Endodermal cell (in vitro differentiated cells): ENCODE data around the gene NKAIN4. TPM values are rescaled to one million over a fixed set of nuclear protein-coding genes. Genes with fewer than 3 reads are reported as not detected.

Experiments
- DNase-seq: peaks from one replicate; pipeline ENCODE4 v3.0.0-alpha.2; 2017
- H3K27ac ChIP-seq: 2 replicates; pipeline ENCODE4 v1.5.1; 2013; ENCODE audit warnings: mild to moderate bottlenecking, low read depth, low read length, moderate library complexity
- H3K27me3 ChIP-seq: 2 replicates; pipeline ENCODE4 v1.6.1; 2013; ENCODE audit warnings: mild to moderate bottlenecking, low read length, moderate library complexity; ENCODE audit not compliant: insufficient read depth, control insufficient read depth, poor library complexity, severe bottlenecking
- H3K36me3 ChIP-seq: 2 replicates; pipeline ENCODE4 v1.7.0; 2013; ENCODE audit warnings: mild to moderate bottlenecking, low read length, moderate library complexity; ENCODE audit not compliant: control insufficient read depth, insufficient read depth
- H3K4me1 ChIP-seq: one replicate; pipeline ENCODE4 v1.7.0; 2013; ENCODE audit warnings: low read length; ENCODE audit not compliant: control insufficient read depth, insufficient read depth
- H3K4me3 ChIP-seq: 2 replicates; pipeline ENCODE4 v1.5.1; 2013; ENCODE audit warnings: mild to moderate bottlenecking, low read length, moderate library complexity
- H3K9ac ChIP-seq: 2 replicates; pipeline ENCODE4 v1.6.1; 2013; ENCODE audit warnings: mild to moderate bottlenecking, low read length, moderate library complexity; ENCODE audit not compliant: poor library complexity, severe bottlenecking; ENCODE audit errors: extremely low read depth
- H3K9me3 ChIP-seq: 2 replicates; pipeline ENCODE4 v1.6.1; 2013; ENCODE audit warnings: mild to moderate bottlenecking, low read length, moderate library complexity; ENCODE audit not compliant: control insufficient read depth
- H3K27ac Mint-ChIP-seq: 2 replicates; pipeline ENCODE4 v1.8.0; 2020; ENCODE audit warnings: mixed read lengths
- H3K27me3 Mint-ChIP-seq: 2 replicates; pipeline ENCODE4 v1.8.0; 2021; ENCODE audit warnings: mild to moderate bottlenecking, mixed read lengths; ENCODE audit not compliant: insufficient read depth
- H3K36me3 Mint-ChIP-seq: 2 replicates; pipeline ENCODE4 v1.8.0; 2020; ENCODE audit warnings: low read depth, mixed read lengths
- H3K4me1 Mint-ChIP-seq: 2 replicates; pipeline ENCODE4 v1.8.0; 2020; ENCODE audit warnings: mixed read lengths
- H3K4me3 Mint-ChIP-seq: 2 replicates; pipeline ENCODE4 v1.8.0; 2020; ENCODE audit warnings: mild to moderate bottlenecking, moderate library complexity, mixed read lengths
- H3K9me3 Mint-ChIP-seq: 2 replicates; pipeline ENCODE4 v1.8.0; 2020; ENCODE audit warnings: mild to moderate bottlenecking, mixed read lengths
- WGBS, 2 experiments: methylation state at CpG; one replicate each; pipeline versions ENCODE4 v1.1.5 to v1.1.7; 2013; ENCODE audit warnings: missing lambda C conversion rate in 2 of 2, mixed read lengths in 1 of 2; ENCODE audit not compliant: insufficient coverage in 1 of 2, insufficient read length in 1 of 2; 5-methylcytosine and 5-hydroxymethylcytosine counted together
- total RNA-seq, 2 donors: library from RNA; stranded (reverse); fragmentation: NEBNext Ultra II Directional in 1 of 2; extraction: Animal tissue kit (Norgen Biotek cat#: 25700) in 1 of 2; gene quantifications; 2 replicates in 1 of 2; 3 replicates in 1 of 2; pipeline ENCODE4 v1.2.1, GENCODE V29; 2021
- TF ChIP-seq, protein P1 (sequence below): fragments of 200-600 bp; sonication (generic); conservative IDR thresholded peaks from 2 replicates; pipeline ENCODE4 v1.5.0; 2021; ENCODE audit warnings: antibody characterized with exemption, mild to moderate bottlenecking

The NKAIN4 gene
- total RNA-seq, 2 donors from 2014 or later: 0.24 to 1.7 TPM

DNA sequence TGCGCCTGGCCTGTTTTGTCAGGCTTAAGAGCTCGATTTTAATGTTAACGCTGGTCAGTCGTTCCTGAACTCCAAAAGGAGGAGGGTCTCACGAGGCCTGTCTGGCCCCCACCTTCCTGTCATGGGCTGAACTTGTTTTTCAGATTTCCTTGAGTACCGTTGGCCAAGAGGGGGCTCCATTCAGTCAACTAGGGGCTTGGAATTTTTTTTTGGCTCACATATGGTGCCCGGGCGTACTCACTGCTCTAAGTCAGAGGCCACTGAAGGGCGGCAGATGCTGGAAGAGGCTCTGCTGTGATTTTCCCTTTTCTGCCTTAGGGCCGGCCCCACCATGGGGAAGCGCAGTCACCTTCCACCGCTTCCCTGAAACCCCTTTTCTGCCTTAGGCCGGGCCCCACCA is 25.5 kb downstream of the NKAIN4 start:
- Histone ChIP-seq H3K9ac (no peak overlapping the region), H3K27ac (no peak overlapping the region), H3K36me3 (no peaks in the 10 kb centered on the region), H3K4me1 (no peaks in the 10 kb centered on the region), H3K27me3 (no peaks in the 10 kb centered on the region), H3K4me3 (no peak overlapping the region), H3K9me3 (no peaks in the 10 kb centered on the region)
- TF ChIP-seq, protein P1, sequence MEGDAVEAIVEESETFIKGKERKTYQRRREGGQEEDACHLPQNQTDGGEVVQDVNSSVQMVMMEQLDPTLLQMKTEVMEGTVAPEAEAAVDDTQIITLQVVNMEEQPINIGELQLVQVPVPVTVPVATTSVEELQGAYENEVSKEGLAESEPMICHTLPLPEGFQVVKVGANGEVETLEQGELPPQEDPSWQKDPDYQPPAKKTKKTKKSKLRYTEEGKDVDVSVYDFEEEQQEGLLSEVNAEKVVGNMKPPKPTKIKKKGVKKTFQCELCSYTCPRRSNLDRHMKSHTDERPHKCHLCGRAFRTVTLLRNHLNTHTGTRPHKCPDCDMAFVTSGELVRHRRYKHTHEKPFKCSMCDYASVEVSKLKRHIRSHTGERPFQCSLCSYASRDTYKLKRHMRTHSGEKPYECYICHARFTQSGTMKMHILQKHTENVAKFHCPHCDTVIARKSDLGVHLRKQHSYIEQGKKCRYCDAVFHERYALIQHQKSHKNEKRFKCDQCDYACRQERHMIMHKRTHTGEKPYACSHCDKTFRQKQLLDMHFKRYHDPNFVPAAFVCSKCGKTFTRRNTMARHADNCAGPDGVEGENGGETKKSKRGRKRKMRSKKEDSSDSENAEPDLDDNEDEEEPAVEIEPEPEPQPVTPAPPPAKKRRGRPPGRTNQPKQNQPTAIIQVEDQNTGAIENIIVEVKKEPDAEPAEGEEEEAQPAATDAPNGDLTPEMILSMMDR: no peak
- DNase-seq: no peak
- Mint-ChIP-seq H3K27me3 (peaks cover 2% of the 10 kb centered on the region), H3K27ac (peak overlapping the region; percentile 64), H3K4me1 (peaks cover 12% of the 10 kb centered on the region), H3K4me3 (no peak overlapping the region), H3K36me3 (no peaks in the 10 kb centered on the region), H3K9me3 (no peaks in the 10 kb centered on the region)
- 65 to 77% methylated on average over 9 to 13 of the region's 13 CpGs for WGBS, 2 experiments

DNA sequence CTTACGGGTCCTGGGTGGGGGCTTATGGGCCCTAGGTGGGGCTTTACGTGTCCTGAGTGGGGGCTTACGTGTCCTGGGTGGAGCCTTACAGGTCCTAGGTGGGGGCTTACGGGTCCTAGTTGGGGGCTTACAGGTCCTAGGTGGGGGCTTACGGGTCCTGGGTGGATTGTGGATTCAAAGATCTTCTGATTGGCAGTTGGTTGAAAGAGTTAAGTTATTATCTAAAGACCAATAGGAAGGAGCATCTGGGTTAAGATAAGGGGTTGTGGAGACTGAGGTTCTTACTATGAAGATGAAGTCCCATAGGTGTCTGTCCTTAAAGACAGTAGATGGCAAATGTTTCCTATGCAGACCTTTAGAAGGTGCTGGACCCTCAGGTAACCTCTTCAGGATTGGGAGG is 27.0 kb downstream of the NKAIN4 start:
- no peaks in the 10 kb centered on the region for H3K9me3 Mint-ChIP-seq
- H3K27ac ChIP-seq: no peak overlapping the region
- no peak overlapping the region for H3K4me3 Mint-ChIP-seq
- peaks cover 4% of the 10 kb centered on the region for H3K27me3 Mint-ChIP-seq
- TF ChIP-seq, protein P1: no peak
- H3K4me1 ChIP-seq: no peaks in the 10 kb centered on the region
- no peaks in the 10 kb centered on the region for H3K9me3 ChIP-seq
- H3K9ac ChIP-seq: no peak overlapping the region
- H3K36me3 ChIP-seq: no peaks in the 10 kb centered on the region
- 91% methylated on average over 5 of the region's 5 CpGs; no CpG with 5 or more reads in 1 of the 2 experiments for WGBS, 2 experiments
- H3K36me3 Mint-ChIP-seq: no peaks in the 10 kb centered on the region
- no peak for DNase-seq
- no peak overlapping the region for H3K27ac Mint-ChIP-seq
- no peak overlapping the region for H3K4me3 ChIP-seq
- H3K4me1 Mint-ChIP-seq: peaks cover 10% of the 10 kb centered on the region
- no peaks in the 10 kb centered on the region for H3K27me3 ChIP-seq

DNA sequence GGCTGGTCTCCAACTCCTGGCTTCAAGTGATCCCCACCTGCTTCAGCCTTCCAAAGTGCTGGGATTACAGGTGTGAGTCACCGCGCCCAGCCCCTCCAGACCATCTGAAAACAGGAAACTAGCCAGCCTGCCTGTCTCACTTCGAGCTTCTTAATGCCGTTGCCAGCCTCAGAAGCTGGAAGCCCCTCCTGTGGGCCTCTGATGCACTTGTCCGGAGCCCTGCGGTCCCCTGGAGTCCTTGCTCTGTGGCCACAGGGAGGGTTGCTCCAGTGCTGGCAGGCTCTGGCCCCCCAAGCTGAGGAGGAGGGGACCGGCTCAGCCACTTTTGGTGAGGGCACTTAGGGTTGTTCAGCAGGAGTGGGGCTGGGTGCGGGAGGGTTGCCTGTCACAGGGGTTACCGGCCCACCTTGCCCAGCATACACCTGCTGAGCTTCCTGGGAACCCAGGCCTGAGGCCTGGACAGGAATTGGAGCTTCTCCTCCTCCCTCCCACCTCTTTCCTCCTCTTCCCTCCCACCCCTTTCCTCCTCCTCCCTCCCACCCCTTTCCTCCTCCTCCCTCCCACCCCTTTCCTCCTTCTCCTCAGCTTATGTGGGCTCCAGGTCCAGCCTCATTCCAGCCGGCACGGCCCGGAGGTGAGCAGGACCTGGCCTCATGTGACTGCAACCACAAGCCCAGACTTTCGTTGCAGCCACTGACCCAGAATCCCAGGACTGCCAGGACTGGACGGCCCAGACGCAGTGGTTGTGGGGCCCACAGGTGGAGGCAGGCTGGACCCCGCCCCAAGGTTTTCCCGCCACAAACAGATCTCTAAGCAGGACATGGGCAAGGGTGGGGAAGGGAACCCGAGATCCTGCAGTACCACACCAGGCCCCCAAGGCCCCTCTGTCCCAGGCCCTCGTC is 28.0 kb downstream of the NKAIN4 start:
- H3K9ac ChIP-seq: no peak overlapping the region
- no peaks in the 10 kb centered on the region for H3K36me3 Mint-ChIP-seq
- H3K27ac Mint-ChIP-seq: no peak overlapping the region

More for the DNA sequence above, 28.0 kb downstream of the NKAIN4 start:
- Histone ChIP-seq H3K4me1 (no peaks in the 10 kb centered on the region), H3K27ac (no peak overlapping the region), H3K4me3 (no peak overlapping the region), H3K27me3 (no peaks in the 10 kb centered on the region), H3K9me3 (no peaks in the 10 kb centered on the region), H3K36me3 (no peaks in the 10 kb centered on the region)
- H3K4me3 Mint-ChIP-seq: no peak overlapping the region
- no peaks in the 10 kb centered on the region for H3K9me3 Mint-ChIP-seq
- H3K4me1 Mint-ChIP-seq: peaks cover 10% of the 10 kb centered on the region
- 88 to 89% methylated on average over 9 to 19 of the region's 19 CpGs for WGBS, 2 experiments
- peak; percentile 71 for DNase-seq
- H3K27me3 Mint-ChIP-seq: peaks cover 4% of the 10 kb centered on the region
- TF ChIP-seq, protein P1: no peak
